ENCODE measurements around the gene TSC1. TPM values are rescaled to one million over a fixed set of nuclear protein-coding genes. Genes with fewer than 3 reads are reported as not detected.

The TSC1 gene
- total and polyA plus RNA-seq, 3 donors from 2014 or later, result 78.4 to 108 (median 100) TPM

- H3K27me3 ChIP-seq, result no peaks in the 10 kb centered on the region
- peaks cover 8% of the 10 kb centered on the region for H3K4me1 ChIP-seq
- peak; percentile 78 for DNase-seq
- no peak overlapping the region for H3K27ac ChIP-seq
- H3K9me3 ChIP-seq, result no peaks in the 10 kb centered on the region
- TF ChIP-seq, protein P1, sequence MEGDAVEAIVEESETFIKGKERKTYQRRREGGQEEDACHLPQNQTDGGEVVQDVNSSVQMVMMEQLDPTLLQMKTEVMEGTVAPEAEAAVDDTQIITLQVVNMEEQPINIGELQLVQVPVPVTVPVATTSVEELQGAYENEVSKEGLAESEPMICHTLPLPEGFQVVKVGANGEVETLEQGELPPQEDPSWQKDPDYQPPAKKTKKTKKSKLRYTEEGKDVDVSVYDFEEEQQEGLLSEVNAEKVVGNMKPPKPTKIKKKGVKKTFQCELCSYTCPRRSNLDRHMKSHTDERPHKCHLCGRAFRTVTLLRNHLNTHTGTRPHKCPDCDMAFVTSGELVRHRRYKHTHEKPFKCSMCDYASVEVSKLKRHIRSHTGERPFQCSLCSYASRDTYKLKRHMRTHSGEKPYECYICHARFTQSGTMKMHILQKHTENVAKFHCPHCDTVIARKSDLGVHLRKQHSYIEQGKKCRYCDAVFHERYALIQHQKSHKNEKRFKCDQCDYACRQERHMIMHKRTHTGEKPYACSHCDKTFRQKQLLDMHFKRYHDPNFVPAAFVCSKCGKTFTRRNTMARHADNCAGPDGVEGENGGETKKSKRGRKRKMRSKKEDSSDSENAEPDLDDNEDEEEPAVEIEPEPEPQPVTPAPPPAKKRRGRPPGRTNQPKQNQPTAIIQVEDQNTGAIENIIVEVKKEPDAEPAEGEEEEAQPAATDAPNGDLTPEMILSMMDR (IDR thresholded peaks at IDR 0.05), result no peak
- no peak for TF ChIP-seq POLR2A (IDR thresholded peaks at IDR 0.05)
- intact Hi-C loops (cut with DNase I; ENCODE audit: low total_unique reads), result no loop called here
- no peak overlapping the region for H3K4me3 ChIP-seq
- WGBS, 2 donors, result 47 to 53% methylated on average over 8 of the region's 8 CpGs
- no peaks in the 10 kb centered on the region for H3K36me3 ChIP-seq (ENCODE audit: low read depth, missing control alignments)
Measured at GRCh38 chr9:132857031-132857430, 87.4 kb downstream of the TSC1 start.

GRCh38 chr9:132855904-132856303, 88.5 kb downstream of the TSC1 start:
- Histone ChIP-seq H3K27me3 (no peaks in the 10 kb centered on the region), H3K4me3 (no peak overlapping the region), H3K27ac (no peak overlapping the region), H3K9me3 (no peaks in the 10 kb centered on the region), H3K4me1 (peaks cover 8% of the 10 kb centered on the region), H3K36me3 (ENCODE audit: low read depth, missing control alignments) (no peaks in the 10 kb centered on the region)
- DNase-seq, result no peak
- WGBS, 2 donors, result 77 to 78% methylated on average over 4 to 5 of the region's 5 CpGs
- intact Hi-C loops (cut with DNase I; ENCODE audit: low total_unique reads), result no loop called here
- TF ChIP-seq, protein P1 (IDR thresholded peaks at IDR 0.05), result no peak
- no peak for TF ChIP-seq POLR2A (IDR thresholded peaks at IDR 0.05)

DNA sequence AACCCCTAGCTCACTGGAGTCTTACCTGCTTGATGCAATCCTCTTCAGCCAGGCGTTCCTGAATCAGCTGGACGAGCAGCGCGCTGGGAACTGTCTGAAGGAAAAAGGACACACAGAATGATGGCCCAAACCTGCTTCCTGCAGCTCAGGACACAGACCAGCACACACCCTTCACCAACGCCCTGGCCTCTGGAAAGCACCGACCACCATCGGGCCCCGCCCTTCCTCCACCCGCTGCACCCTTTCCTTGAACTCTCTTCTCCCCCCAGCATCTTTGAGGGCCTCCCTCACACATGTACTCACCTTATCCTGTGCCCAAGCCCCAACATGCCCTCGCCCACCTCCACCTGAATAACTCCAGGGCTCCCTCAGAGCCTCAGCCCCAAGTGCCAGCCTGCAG, 89.6 kb downstream of the TSC1 start:
- intact Hi-C loops (cut with DNase I; ENCODE audit: low total_unique reads), result no loop called here
- 89 to 94% methylated on average over 10 of the region's 10 CpGs for WGBS, 2 donors
- no peak overlapping the region for H3K4me3 ChIP-seq

GRCh38 chr9:132853482-132853881, 90.9 kb downstream of the TSC1 start:
- intact Hi-C loops (cut with DNase I; ENCODE audit: low total_unique reads), result no loop called here
- TF ChIP-seq POLR2A (IDR thresholded peaks at IDR 0.05), result no peak
- TF ChIP-seq, protein P1 (IDR thresholded peaks at IDR 0.05), result no peak

More for the DNA sequence above, 89.6 kb downstream of the TSC1 start:
- H3K27me3 ChIP-seq, result no peaks in the 10 kb centered on the region
- DNase-seq, result no peak
- no peaks in the 10 kb centered on the region for H3K36me3 ChIP-seq (ENCODE audit: low read depth, missing control alignments)
- no peaks in the 10 kb centered on the region for H3K9me3 ChIP-seq
- TF ChIP-seq, protein P1 (IDR thresholded peaks at IDR 0.05), result no peak
- TF ChIP-seq POLR2A (IDR thresholded peaks at IDR 0.05), result no peak
- H3K27ac ChIP-seq, result no peak overlapping the region
- peaks cover 8% of the 10 kb centered on the region for H3K4me1 ChIP-seq

GRCh38 chr9:132849185-132849706, 95.2 kb downstream of the TSC1 start:
- DNase-seq, result peak; percentile 60
- no peaks in the 10 kb centered on the region for H3K27me3 ChIP-seq
- intact Hi-C loops (cut with DNase I; ENCODE audit: low total_unique reads), result no loop called here

More at GRCh38 chr9:132853482-132853881, 90.9 kb downstream of the TSC1 start:
- no peaks in the 10 kb centered on the region for H3K27me3 ChIP-seq
- H3K36me3 ChIP-seq (ENCODE audit: low read depth, missing control alignments), result no peaks in the 10 kb centered on the region
- H3K4me1 ChIP-seq, result peaks cover 8% of the 10 kb centered on the region
- no peak for DNase-seq
- H3K4me3 ChIP-seq, result no peak overlapping the region
- no peaks in the 10 kb centered on the region for H3K9me3 ChIP-seq
- 80 to 100% methylated on average over 4 of the region's 4 CpGs for WGBS, 2 donors
- no peak overlapping the region for H3K27ac ChIP-seq

More at GRCh38 chr9:132849185-132849706, 95.2 kb downstream of the TSC1 start:
- no peaks in the 10 kb centered on the region for H3K36me3 ChIP-seq (ENCODE audit: low read depth, missing control alignments)
- H3K9me3 ChIP-seq, result no peaks in the 10 kb centered on the region
- H3K27ac ChIP-seq, result no peak overlapping the region
- H3K4me1 ChIP-seq, result no peaks in the 10 kb centered on the region
- 68 to 85% methylated on average over 9 to 12 of the region's 12 CpGs for WGBS, 2 donors
- H3K4me3 ChIP-seq, result no peak overlapping the region
- TF ChIP-seq POLR2A (IDR thresholded peaks at IDR 0.05), result no peak
- TF ChIP-seq, protein P1 (IDR thresholded peaks at IDR 0.05), result no peak

All from testis (tissue), 3 donors.